MCF 10A (cell line): ENCODE measurements around the gene PNKD. TPM values are rescaled to one million over a fixed set of nuclear protein-coding genes. Genes with fewer than 3 reads are reported as not detected.

ENCODE experiments used
- BruUV-seq: library from RNA; stranded (reverse); fragments of 400-500 nt; replicated peaks from 2 replicates; lab custom pipeline; 2021; lab: Mats Ljungman, UMichigan
- CTCF ChIA-PET: fragments of 300-600 bp; sonication (Branson Sonifier 250); formaldehyde crosslinking; extraction: SDS; loops from one replicate; lab custom pipeline; 2021; ENCODE audit warnings: antibody characterized with exemption, inconsistent platforms; lab: Yijun Ruan, JAX
- POLR2A ChIA-PET: fragments of 300-600, 350-650 bp; sonication (Branson Sonifier 250); formaldehyde crosslinking; extraction: SDS; loops from one replicate; lab custom pipeline; 2020; ENCODE audit warnings: antibody characterized with exemption, inconsistent platforms; lab: Yijun Ruan, JAX
- DNase-seq: peaks from one replicate; pipeline ENCODE4 v3.0.0-alpha.2; 2018; ENCODE audit not compliant: unreplicated experiment
- H3K27ac Mint-ChIP-seq: one replicate; pipeline ENCODE4 v1.8.0; 2022; ENCODE audit warnings: mild to moderate bottlenecking, low read depth, mixed read lengths; ENCODE audit not compliant: unreplicated experiment
- H3K27me3 Mint-ChIP-seq: one replicate; pipeline ENCODE4 v1.8.0; 2022; ENCODE audit warnings: mixed read lengths; ENCODE audit not compliant: insufficient read depth, unreplicated experiment
- H3K36me3 Mint-ChIP-seq: one replicate; pipeline ENCODE4 v1.8.0; 2022; ENCODE audit warnings: mild to moderate bottlenecking, moderate library complexity, mixed read lengths; ENCODE audit not compliant: insufficient read depth, unreplicated experiment
- H3K4me1 Mint-ChIP-seq: one replicate; pipeline ENCODE4 v1.8.0; 2022; ENCODE audit warnings: mixed read lengths; ENCODE audit not compliant: insufficient read depth, unreplicated experiment
- H3K4me3 Mint-ChIP-seq: one replicate; pipeline ENCODE4 v1.8.0; 2022; ENCODE audit warnings: mild to moderate bottlenecking, moderate library complexity, mixed read lengths; ENCODE audit not compliant: unreplicated experiment
- H3K9me3 Mint-ChIP-seq: one replicate; pipeline ENCODE4 v1.8.0; 2022; ENCODE audit warnings: mixed read lengths; ENCODE audit not compliant: unreplicated experiment
- intact Hi-C: fragments of 100-400 bp; cut with micrococcal nuclease; formaldehyde crosslinking; loops from 2 replicates; pipeline ENCODE4 v1.14.1; 2022
- total RNA-seq: library from RNA; stranded (reverse); gene quantifications from 2 replicates; pipeline ENCODE4 v1.2.3, GENCODE V29; 2022
- TF ChIP-seq, protein P1 (sequence below): fragments of 200-600 bp; IDR thresholded peaks from one replicate; pipeline ENCODE4 v1.8.0; 2022; ENCODE audit warnings: antibody characterized with exemption, mild to moderate bottlenecking; ENCODE audit not compliant: unreplicated experiment

Gene PNKD
- total RNA-seq, 1 experiment from 2014 or later, result 23.1 TPM

DNA sequence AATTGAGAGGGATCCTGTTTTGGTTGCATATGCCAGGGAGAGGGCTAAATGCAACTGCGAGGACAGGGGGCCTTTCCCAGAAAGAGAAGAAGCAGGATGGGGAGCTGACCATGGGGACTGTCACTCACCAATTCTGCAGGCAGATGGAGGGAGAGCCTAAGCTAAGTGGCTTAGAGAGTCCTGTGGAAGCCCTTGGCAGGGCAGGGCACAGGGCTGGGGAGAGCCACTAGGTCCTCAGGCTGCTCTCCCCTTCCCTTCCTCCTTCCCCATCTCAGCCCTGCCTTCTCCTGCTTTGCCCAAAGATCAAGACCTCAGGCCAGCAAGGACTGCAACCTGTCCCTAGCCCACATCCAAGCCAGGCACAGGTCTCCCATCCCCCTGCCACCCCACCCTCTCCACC lies 62.0 kb downstream of the PNKD start:
- no TSS peak for BruUV-seq
- Mint-ChIP-seq H3K27me3 (no peaks in the 10 kb centered on the region), H3K4me3 (no peak overlapping the region), H3K27ac (no peak overlapping the region), H3K36me3 (no peaks in the 10 kb centered on the region), H3K4me1 (no peaks in the 10 kb centered on the region), H3K9me3 (no peaks in the 10 kb centered on the region)
- intact Hi-C loops, result no loop called here
- POLR2A ChIA-PET, result interaction anchor here (0.6 kb wide), 1 partner anchor 233 kb away, joined by 3 read pairs; no protein-coding TSS in a partner anchor
- TF ChIP-seq, protein P1, sequence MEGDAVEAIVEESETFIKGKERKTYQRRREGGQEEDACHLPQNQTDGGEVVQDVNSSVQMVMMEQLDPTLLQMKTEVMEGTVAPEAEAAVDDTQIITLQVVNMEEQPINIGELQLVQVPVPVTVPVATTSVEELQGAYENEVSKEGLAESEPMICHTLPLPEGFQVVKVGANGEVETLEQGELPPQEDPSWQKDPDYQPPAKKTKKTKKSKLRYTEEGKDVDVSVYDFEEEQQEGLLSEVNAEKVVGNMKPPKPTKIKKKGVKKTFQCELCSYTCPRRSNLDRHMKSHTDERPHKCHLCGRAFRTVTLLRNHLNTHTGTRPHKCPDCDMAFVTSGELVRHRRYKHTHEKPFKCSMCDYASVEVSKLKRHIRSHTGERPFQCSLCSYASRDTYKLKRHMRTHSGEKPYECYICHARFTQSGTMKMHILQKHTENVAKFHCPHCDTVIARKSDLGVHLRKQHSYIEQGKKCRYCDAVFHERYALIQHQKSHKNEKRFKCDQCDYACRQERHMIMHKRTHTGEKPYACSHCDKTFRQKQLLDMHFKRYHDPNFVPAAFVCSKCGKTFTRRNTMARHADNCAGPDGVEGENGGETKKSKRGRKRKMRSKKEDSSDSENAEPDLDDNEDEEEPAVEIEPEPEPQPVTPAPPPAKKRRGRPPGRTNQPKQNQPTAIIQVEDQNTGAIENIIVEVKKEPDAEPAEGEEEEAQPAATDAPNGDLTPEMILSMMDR, result no peak
- DNase-seq, result no peak
- CTCF ChIA-PET, result interaction anchor here (0.6 to 1.4 kb wide), 2 partner anchors 18 to 31 kb away, joined by 3 to 4 read pairs; no protein-coding TSS in a partner anchor

DNA sequence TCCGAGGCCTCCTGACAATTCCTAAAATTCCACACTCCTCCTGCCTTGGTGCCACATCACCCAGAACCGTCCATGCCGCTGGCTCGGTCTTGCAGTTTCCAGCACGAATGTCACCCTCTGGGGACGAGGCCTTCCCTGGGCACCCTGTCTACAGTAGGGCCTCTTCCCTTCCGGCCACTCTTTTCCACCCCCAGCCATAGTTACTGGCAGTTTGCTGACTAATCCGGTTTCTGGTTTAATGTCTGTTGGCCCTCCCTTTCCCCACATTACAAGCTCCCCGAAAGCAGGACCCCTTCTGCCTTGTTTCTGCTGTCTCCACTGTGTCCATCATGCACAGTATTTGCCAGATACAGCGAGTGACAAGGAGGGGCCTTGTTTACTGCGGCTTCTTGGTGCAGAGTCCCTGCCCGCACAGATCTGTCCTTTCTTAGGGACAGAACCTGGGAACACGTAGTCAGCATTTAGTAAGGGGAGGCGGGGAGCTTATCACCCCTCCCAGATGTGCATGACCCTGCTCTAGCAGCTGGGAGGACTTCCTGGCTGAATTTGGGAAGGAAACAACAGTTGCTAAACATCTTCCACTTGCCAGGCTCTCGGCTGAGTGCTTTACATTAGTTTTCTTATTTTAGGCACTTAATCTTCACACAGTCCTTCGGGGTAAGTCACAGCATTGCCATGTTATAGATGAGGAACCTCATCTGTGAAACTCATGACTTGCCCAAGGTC lies 62.8 kb downstream of the PNKD start:
- CTCF ChIA-PET, result interaction anchor here (1.2 to 1.4 kb wide), 2 partner anchors 23 to 31 kb away, joined by 3 to 5 read pairs; no protein-coding TSS in a partner anchor
- intact Hi-C loops, result no loop called here
- TF ChIP-seq, protein P1, result no peak

DNA sequence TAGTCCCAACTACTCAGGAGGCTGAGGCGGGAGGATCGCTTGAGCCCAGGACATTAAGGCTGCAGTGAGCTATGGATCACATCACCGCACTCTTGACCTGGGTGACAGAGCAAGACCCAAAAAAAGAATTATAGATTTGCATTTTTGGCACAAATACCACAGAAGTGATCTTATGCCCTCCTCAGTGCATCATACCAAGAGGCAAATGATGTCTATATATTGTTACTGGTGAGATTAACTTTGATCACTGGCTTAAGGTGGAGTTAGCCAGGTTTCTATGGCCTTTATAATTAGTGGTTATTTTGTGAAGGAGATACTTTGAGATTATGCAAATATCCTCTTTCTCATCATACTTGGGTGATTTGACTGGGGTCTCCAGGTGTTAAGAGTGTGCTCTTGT lies 64.2 kb downstream of the PNKD start:
- H3K9me3 Mint-ChIP-seq, result no peaks in the 10 kb centered on the region
- no TSS peak for BruUV-seq
- H3K4me1 Mint-ChIP-seq, result no peaks in the 10 kb centered on the region
- intact Hi-C loops, result no loop called here
- DNase-seq, result no peak
- H3K27me3 Mint-ChIP-seq, result no peaks in the 10 kb centered on the region
- ChIA-PET CTCF (interaction anchor here (1.2 kb wide), 2 partner anchors 22 to 33 kb away, joined by 4 to 5 read pairs; no protein-coding TSS in a partner anchor), POLR2A (interaction anchor here (1.7 kb wide), 1 partner anchor 11 kb away, joined by 7 read pairs; no protein-coding TSS in a partner anchor)
- no peak overlapping the region for H3K27ac Mint-ChIP-seq
- TF ChIP-seq, protein P1, result no peak
- H3K36me3 Mint-ChIP-seq, result no peaks in the 10 kb centered on the region
- no peak overlapping the region for H3K4me3 Mint-ChIP-seq

More for the DNA sequence above, 62.8 kb downstream of the PNKD start:
- Mint-ChIP-seq H3K9me3 (no peaks in the 10 kb centered on the region), H3K4me1 (no peaks in the 10 kb centered on the region), H3K27ac (no peak overlapping the region), H3K36me3 (no peaks in the 10 kb centered on the region), H3K4me3 (no peak overlapping the region), H3K27me3 (no peaks in the 10 kb centered on the region)
- DNase-seq, result no peak
- POLR2A ChIA-PET, result interaction anchor here (0.6 to 0.8 kb wide), 2 partner anchors 26 to 233 kb away, joined by 3 read pairs; no protein-coding TSS in a partner anchor
- no TSS peak for BruUV-seq

DNA sequence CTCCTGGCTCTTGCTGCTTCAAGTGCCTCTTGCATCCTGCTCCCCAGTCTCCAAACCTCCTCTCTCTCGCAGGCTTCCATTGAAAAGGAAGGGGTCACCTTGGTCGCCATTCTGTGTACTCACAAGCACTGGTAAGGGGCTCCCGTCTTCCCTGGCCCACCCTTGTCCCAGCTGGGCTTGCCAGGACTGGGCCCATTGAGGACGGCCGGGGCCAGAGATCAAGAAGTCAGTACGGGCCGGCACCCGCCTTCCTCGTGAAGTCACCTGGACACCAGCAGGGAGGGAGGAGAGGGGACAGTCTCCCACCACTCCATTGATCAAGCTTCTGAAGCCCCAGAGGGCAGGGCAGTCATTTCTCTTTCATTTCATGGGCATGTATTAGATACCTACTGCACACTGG lies 70.3 kb downstream of the PNKD start:
- intact Hi-C loops, result no loop called here
- CTCF ChIA-PET, result interaction anchor here (0.6 kb wide), 1 partner anchor 15 kb away, joined by 3 read pairs; no protein-coding TSS in a partner anchor
- BruUV-seq, result no TSS peak
- H3K27ac Mint-ChIP-seq, result no peak overlapping the region
- H3K9me3 Mint-ChIP-seq, result no peaks in the 10 kb centered on the region
- no peak overlapping the region for H3K4me3 Mint-ChIP-seq
- TF ChIP-seq, protein P1, result no peak
- no peak for DNase-seq
- no peaks in the 10 kb centered on the region for H3K36me3 Mint-ChIP-seq
- POLR2A ChIA-PET, result no interaction called here
- H3K4me1 Mint-ChIP-seq, result no peaks in the 10 kb centered on the region
- H3K27me3 Mint-ChIP-seq, result no peaks in the 10 kb centered on the region
